ENCODE results near the gene FHAD1.

DNA sequence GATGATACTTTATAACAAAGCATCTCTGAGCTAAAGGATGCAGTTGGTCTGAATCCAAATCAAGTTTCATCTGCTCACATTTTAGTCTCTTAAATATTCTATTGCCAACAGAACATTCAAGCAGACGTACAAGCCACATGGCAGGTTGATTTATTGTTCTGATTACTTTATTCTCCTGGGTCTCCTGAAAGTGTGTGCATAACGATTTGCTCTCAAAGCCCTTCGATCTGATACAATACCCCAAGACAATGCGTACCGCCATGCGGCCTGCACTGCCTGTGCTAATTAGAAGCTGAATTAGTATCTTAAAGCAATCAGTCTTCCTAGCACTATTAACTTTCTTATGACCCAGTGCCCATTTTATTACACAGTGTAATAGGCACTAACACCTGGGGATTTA is 56.9 kb downstream of the FHAD1 start:
- TF ChIP-seq CTCF (IDR thresholded peaks at IDR 0.05; ENCODE audit: low read depth, low read length, poor library complexity, severe bottlenecking) (no peak), EZH2phosphoT487 (IDR thresholded peaks at IDR 0.05; ENCODE audit: borderline replicate concordance, low read length) (no peak)
